Sigmoid colon (tissue), 4 donors: ENCODE measurements around the gene FAM53C.

Source experiments
- CTCF ChIP-seq, 4 experiments: fragments of 450-650 bp in 3 of 4; fragments of 200-600 bp in 1 of 4; IDR thresholded peaks; one replicate each; pipeline ENCODE4 v1.5.1; 2016 to 2019; ENCODE audit warnings: antibody characterized with exemption in 4 of 4, mild to moderate bottlenecking in 3 of 4, moderate library complexity in 2 of 4
- POLR2A ChIP-seq, 2 donors: fragments of 450-650 bp; IDR thresholded peaks; one replicate each; pipeline ENCODE4 v1.6.1; 2016; ENCODE audit warnings: antibody characterized with exemption in 2 of 2, mild to moderate bottlenecking in 2 of 2, moderate library complexity in 2 of 2
- POLR2AphosphoS5 ChIP-seq, 4 donors: sonication (generic); formaldehyde crosslinking; IDR thresholded peaks; one replicate each; pipeline ENCODE4 v1.6.1; 2017; ENCODE audit warnings: antibody characterized with exemption in 4 of 4

DNA sequence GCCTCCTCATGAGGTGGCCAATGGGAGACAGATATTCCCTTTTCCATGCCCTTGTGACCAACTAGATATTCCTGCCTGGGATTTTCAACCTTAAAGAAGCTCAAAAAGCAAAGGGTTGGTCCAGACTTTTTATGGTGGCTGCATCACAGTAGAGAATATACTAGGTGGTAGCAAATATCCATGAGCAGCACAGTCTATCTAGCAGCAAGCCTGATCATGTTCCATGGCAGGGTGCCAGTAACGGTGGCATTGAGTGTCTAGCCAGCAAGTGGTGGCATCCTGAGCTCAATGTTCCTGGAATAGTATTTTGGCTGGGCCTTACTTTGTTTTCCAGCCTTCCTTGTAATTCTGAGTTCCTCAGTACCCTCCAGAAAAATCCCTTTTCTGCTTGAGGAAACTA lies 32.3 kb upstream of the FAM53C start:
- no peak for TF ChIP-seq POLR2A (IDR thresholded peaks at IDR 0.05)
- no peak for TF ChIP-seq POLR2AphosphoS5 (IDR thresholded peaks at IDR 0.05)
- TF ChIP-seq CTCF (IDR thresholded peaks at IDR 0.05), result no peak
